GM04504 (cell line): Measurements from ENCODE around the gene DNAH8.
A peak's percentile ranks its signal among the peaks of the same experiment; 100 is the strongest.
"Not testable (repeated sequence)": the region's sequence is repeated elsewhere in the genome, so short reads cannot be mapped to it uniquely, and the experiment has no call there.

ENCODE experiments used
- DNase-seq: peaks from one replicate; pipeline ENCODE4 v3.0.0-alpha.2; 2012; ENCODE audit warnings: low read depth

The DNAH8 gene

GRCh38 chr6:38715016-38715689, at the start of gene DNAH8:
Gene DNAH8, plus strand, starts transcription at chr6:38715311. Its CDS starts 7,499 bp downstream, at chr6:38722810.
- no peak for DNase-seq

- peak; percentile 28 for DNase-seq
Observed at GRCh38 chr6:38671885-38672467, 43.1 kb upstream of the DNAH8 start.

GRCh38 chr6:38673397-38674165, 41.5 kb upstream of the DNAH8 start:
- DNase-seq: no peak

GRCh38 chr6:38676236-38676973, 38.7 kb upstream of the DNAH8 start:
- no peak for DNase-seq

GRCh38 chr6:38676974-38677544, 38.1 kb upstream of the DNAH8 start:
- DNase-seq: no peak

- no peak for DNase-seq
Observed at GRCh38 chr6:38678178-38678760, 36.8 kb upstream of the DNAH8 start.

- no peak for DNase-seq
Observed at GRCh38 chr6:38679668-38680067, 35.4 kb upstream of the DNAH8 start.

- DNase-seq: no peak
Observed at GRCh38 chr6:38681850-38682249, 33.3 kb upstream of the DNAH8 start.

GRCh38 chr6:38684237-38684636, 30.9 kb upstream of the DNAH8 start:
- no peak for DNase-seq

- DNase-seq: no peak
Observed at GRCh38 chr6:38684904-38685303, 30.2 kb upstream of the DNAH8 start.

- no peak for DNase-seq
Observed at GRCh38 chr6:38686270-38687042, 28.7 kb upstream of the DNAH8 start.

- DNase-seq: no peak
Observed at GRCh38 chr6:38687043-38687353, 28.1 kb upstream of the DNAH8 start.

- DNase-seq: no peak
Observed at GRCh38 chr6:38687549-38687948, 27.6 kb upstream of the DNAH8 start.

- DNase-seq: no peak
Observed at GRCh38 chr6:38688579-38689087, 26.5 kb upstream of the DNAH8 start.

GRCh38 chr6:38695227-38695900, 19.7 kb upstream of the DNAH8 start:
- DNase-seq: no peak

- DNase-seq: no peak
Observed at GRCh38 chr6:38695933-38696332, 19.2 kb upstream of the DNAH8 start.

- no peak for DNase-seq
Observed at GRCh38 chr6:38696345-38696744, 18.8 kb upstream of the DNAH8 start.

- no peak for DNase-seq
Observed at GRCh38 chr6:38697846-38698245, 17.3 kb upstream of the DNAH8 start.

- not testable (repeated sequence) for DNase-seq
Observed at GRCh38 chr6:38699702-38700101, 15.4 kb upstream of the DNAH8 start.

- DNase-seq: no peak
Observed at GRCh38 chr6:38701551-38701950, 13.6 kb upstream of the DNAH8 start.
